ENCODE measurements around the gene ZNF664.

ZNF664 gene

GRCh38 chr12:123992118-123992825, 19.3 kb downstream of the ZNF664 start:
- FAIRE-seq = no peak

- no peak for FAIRE-seq
These were observed 22.2 kb downstream of the ZNF664 start for GRCh38 chr12:123995023-123995748.

- no peak for FAIRE-seq
These were observed 23.6 kb downstream of the ZNF664 start for GRCh38 chr12:123996581-123996980.

GRCh38 chr12:123997033-123997822, 24.2 kb downstream of the ZNF664 start:
- FAIRE-seq = no peak

GRCh38 chr12:123997908-123998307, 24.9 kb downstream of the ZNF664 start:
- FAIRE-seq = no peak

GRCh38 chr12:123998344-123998990, 25.5 kb downstream of the ZNF664 start:
- FAIRE-seq = no peak

GRCh38 chr12:123998991-123999359, 26.0 kb downstream of the ZNF664 start:
- no peak for FAIRE-seq

GRCh38 chr12:124000111-124000510, 27.1 kb downstream of the ZNF664 start:
- no peak for FAIRE-seq

- FAIRE-seq = no peak
These were observed 28.3 kb downstream of the ZNF664 start for GRCh38 chr12:124001343-124001742.

GRCh38 chr12:124002021-124002644, 29.1 kb downstream of the ZNF664 start:
- FAIRE-seq = no peak

- FAIRE-seq = no peak
These were observed 29.6 kb downstream of the ZNF664 start for GRCh38 chr12:124002654-124003053.

GRCh38 chr12:124004233-124004875, 31.3 kb downstream of the ZNF664 start:
- FAIRE-seq = no peak

- no peak for FAIRE-seq
These were observed 33.2 kb downstream of the ZNF664 start for GRCh38 chr12:124006085-124006845.

GRCh38 chr12:124006846-124007713, 34.1 kb downstream of the ZNF664 start:
- no peak for FAIRE-seq

GRCh38 chr12:124007826-124008570, 35.0 kb downstream of the ZNF664 start:
- no peak for FAIRE-seq

- FAIRE-seq = no peak
These were observed 35.6 kb downstream of the ZNF664 start for GRCh38 chr12:124008595-124008994.

- FAIRE-seq = no peak
These were observed 36.8 kb downstream of the ZNF664 start for GRCh38 chr12:124009781-124010180.

- FAIRE-seq = no peak
These were observed 37.7 kb downstream of the ZNF664 start for GRCh38 chr12:124010687-124011086.

- FAIRE-seq = no peak
These were observed 38.6 kb downstream of the ZNF664 start for GRCh38 chr12:124011435-124012115.

Data from colon (tissue), 2 donors.